A549 (cell line): ENCODE results near the gene NUDCD3.

ENCODE experiments used
- BCL3 ChIP-seq: fragments of >200 bp; sonication (Bioruptor Twin); formaldehyde crosslinking; IDR thresholded peaks from 3 replicates; pipeline ENCODE4 v1.6.1; 2016
- BHLHE40 ChIP-seq: IDR thresholded peaks from 2 replicates; pipeline ENCODE4 v1.6.1; 2012; ENCODE audit warnings: low read depth, low read length, inconsistent platforms
- CEBPB ChIP-seq, 2 experiments: fragments of >200 bp in 1 of 2; sonication (Bioruptor Twin) in 1 of 2; formaldehyde crosslinking in 1 of 2; IDR thresholded peaks; 2 replicates each; pipeline ENCODE4 v1.6.1; 2012 to 2016
- CTCF ChIP-seq: fragments of >200 bp; sonication (Bioruptor Twin); formaldehyde crosslinking; IDR thresholded peaks from 3 replicates; pipeline ENCODE4 v1.5.1; 2016
- EP300 ChIP-seq, 2 experiments: fragments of >200 bp; sonication (Bioruptor Twin); formaldehyde crosslinking; IDR thresholded peaks; 2 replicates in 1 of 2; 3 replicates in 1 of 2; pipeline ENCODE4 v1.6.1; 2016 to 2017
- JUN ChIP-seq, 2 experiments: fragments of >200 bp; sonication (Bioruptor Twin); formaldehyde crosslinking; IDR thresholded peaks; 2 replicates in 1 of 2; 3 replicates in 1 of 2; pipeline ENCODE4 v1.6.1; 2016 to 2017
- MAX ChIP-seq: IDR thresholded peaks from 2 replicates; pipeline ENCODE4 v1.6.1; 2012
- NR3C1 ChIP-seq: fragments of >200 bp; sonication (Bioruptor Twin); formaldehyde crosslinking; IDR thresholded peaks from 3 replicates; pipeline ENCODE4 v1.6.1; 2017
- PHF8 ChIP-seq: fragments of 200-600 bp; sonication (generic); IDR thresholded peaks from 2 replicates; pipeline ENCODE4 v1.6.1; 2016; ENCODE audit warnings: low read depth, mild to moderate bottlenecking, antibody characterized with exemption, moderate library complexity, borderline replicate concordance
- POLR2A ChIP-seq: IDR thresholded peaks from 2 replicates; pipeline ENCODE4 v1.6.1; 2012; ENCODE audit warnings: mild to moderate bottlenecking, low read length
- USF2 ChIP-seq: fragments of 450-650 bp; IDR thresholded peaks from 2 replicates; pipeline ENCODE4 v1.6.1; 2014; ENCODE audit warnings: antibody characterized with exemption
- ZNF302 ChIP-seq: fragments of 250-450 bp; sonication (Bioruptor Pico); IDR thresholded peaks from 2 replicates; pipeline ENCODE4 v1.9.0; 2021; ENCODE audit warnings: inconsistent platforms, mild to moderate bottlenecking, moderate library complexity

GRCh38 chr7:44384586-44385433 lies 105.6 kb downstream of the NUDCD3 start:
- TF ChIP-seq EP300 (IDR thresholded peaks at IDR 0.05) (no peak), BHLHE40 (no peak), USF2 (no peak), POLR2A (no peak), JUN (IDR thresholded peaks at IDR 0.05) (no peak), CTCF (no peak), CEBPB (IDR thresholded peaks at IDR 0.05) (no peak), MAX (no peak), BCL3 (no peak), PHF8 (no peak), NR3C1 (no peak), ZNF302 (no peak)
